ENCODE measurements around the gene PSG4.
"Not testable (repeated sequence)": the region's sequence is repeated elsewhere in the genome, so short reads cannot be mapped to it uniquely, and the experiment has no call there.

Gene PSG4

DNA sequence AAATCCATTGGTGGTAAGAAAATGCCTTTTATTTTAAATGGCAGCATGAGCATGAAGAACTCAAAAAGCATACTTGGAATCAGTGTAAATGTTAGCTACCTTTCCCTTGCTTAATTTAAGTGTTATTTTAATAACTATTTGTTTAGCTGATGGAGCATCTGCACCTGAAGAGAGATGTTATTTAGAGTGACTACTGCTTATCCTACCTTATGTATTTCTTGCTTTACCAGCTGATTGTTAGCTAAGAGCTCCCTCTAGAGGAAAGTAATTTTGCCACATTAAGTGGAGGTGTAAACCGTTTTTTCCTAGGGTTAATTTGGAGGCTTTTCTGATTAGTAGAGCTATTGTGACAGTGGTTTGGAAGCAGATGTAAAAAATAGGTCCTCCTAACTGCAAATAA is 21.5 kb upstream of the PSG4 start:
- H3K9me3 ChIP-seq (ENCODE audit: control insufficient read depth, low read length), result peaks cover 16% of the 10 kb centered on the region
- not testable (repeated sequence) for H3K27ac ChIP-seq (ENCODE audit: low read depth, low read length, severe bottlenecking); H3K4me3 ChIP-seq (ENCODE audit: extremely low read depth, insufficient read depth, low read length, poor library complexity, severe bottlenecking); H3K36me3 ChIP-seq (ENCODE audit: control insufficient read depth, insufficient read depth, low read length); H3K4me1 ChIP-seq (ENCODE audit: control insufficient read depth, insufficient read depth, low read length, poor library complexity, severe bottlenecking)
- WGBS, 2 experiments (ENCODE audit: insufficient coverage in 2 of 2), result no CpG with 5 or more reads among the region's 1 CpG

DNA sequence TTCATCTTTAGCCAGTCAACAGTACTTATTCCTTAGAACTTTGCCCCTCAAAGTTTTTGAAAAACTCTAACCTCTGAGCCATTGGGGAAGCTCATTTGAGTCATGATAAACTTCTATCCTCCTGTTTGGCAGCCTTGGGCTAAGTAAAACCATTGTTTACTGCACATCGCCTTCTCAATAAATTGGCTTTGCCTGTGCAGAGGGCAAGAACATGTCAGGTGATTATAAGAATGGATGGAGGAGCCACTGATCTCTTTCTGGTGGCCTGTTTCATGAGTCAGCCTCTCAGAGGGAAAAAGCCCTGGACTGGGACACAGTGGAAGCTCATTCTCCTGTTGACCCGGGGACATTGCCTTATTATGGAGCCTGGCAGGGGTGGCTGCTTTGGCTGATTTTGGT is 19.4 kb upstream of the PSG4 start:
- H3K4me1 ChIP-seq (ENCODE audit: control insufficient read depth, insufficient read depth, low read length, poor library complexity, severe bottlenecking), result no peaks in the 10 kb centered on the region
- no peaks in the 10 kb centered on the region for H3K36me3 ChIP-seq (ENCODE audit: control insufficient read depth, insufficient read depth, low read length)
- H3K27ac ChIP-seq (ENCODE audit: low read depth, low read length, severe bottlenecking), result no peak overlapping the region
- 75 to 80% methylated on average over 1 to 2 of the region's 2 CpGs for WGBS, 2 experiments (ENCODE audit: insufficient coverage in 2 of 2)
- H3K9me3 ChIP-seq (ENCODE audit: control insufficient read depth, low read length), result peaks cover 13% of the 10 kb centered on the region
- no peak overlapping the region for H3K4me3 ChIP-seq (ENCODE audit: extremely low read depth, insufficient read depth, low read length, poor library complexity, severe bottlenecking)

DNA sequence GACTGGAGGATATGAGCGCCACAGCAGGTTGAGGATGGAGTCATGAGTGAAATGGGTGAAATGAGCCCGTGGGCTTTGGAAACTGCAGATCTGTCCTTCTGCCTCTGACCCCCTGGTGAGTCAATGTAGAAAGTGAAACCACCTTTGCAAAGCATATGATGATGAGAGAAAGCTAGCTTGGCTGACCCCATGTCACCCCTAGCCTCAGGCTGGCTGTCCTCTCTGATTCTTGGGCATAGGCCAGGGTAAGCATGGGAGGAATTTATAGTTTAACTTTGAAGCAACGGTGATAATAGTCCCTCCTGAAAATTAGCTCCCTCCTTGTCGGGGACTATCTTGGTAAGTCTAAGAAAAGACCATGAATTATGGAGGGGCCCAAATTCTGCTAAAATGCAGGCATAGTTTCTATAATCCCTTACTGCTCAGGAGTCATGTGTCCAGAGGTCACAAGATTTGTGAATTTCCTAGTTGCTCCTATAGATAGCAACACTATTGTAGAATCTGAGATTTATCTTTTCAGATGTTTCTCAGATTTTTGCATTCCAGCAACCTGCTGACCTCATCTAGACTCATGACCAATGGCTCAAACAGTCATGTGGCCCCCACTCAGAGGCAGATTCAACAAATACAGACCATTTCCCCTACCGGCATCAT is 18.9 kb upstream of the PSG4 start:
- H3K4me1 ChIP-seq (ENCODE audit: control insufficient read depth, insufficient read depth, low read length, poor library complexity, severe bottlenecking); H3K4me3 ChIP-seq (ENCODE audit: extremely low read depth, insufficient read depth, low read length, poor library complexity, severe bottlenecking); H3K27ac ChIP-seq (ENCODE audit: low read depth, low read length, severe bottlenecking); H3K36me3 ChIP-seq (ENCODE audit: control insufficient read depth, insufficient read depth, low read length): not testable (repeated sequence)
- WGBS, 2 experiments (ENCODE audit: insufficient coverage in 2 of 2), result 65 to 85% methylated on average over 4 of the region's 5 CpGs
- H3K9me3 ChIP-seq (ENCODE audit: control insufficient read depth, low read length), result peaks cover 10% of the 10 kb centered on the region

DNA sequence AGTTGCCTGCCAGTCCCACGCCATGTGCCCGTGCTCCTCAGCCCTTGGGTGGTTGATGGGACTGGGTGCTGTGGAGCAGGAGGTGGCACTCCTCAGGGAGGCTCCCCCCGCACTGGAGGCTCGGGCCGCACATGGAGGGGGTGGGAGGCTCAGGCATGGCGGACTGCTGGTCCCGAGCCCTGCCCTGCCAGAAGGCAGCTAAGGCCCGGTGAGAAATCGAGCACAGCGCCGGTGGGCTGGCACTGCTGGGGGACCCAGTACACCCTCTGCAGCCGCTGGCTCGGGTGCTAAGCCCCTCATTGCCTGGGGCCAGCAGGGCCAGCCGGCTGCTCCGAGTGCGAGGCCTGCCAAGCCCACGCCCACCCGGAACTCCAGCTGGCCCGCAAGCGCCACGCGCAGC is 16.5 kb upstream of the PSG4 start:
- not testable (repeated sequence) for H3K36me3 ChIP-seq (ENCODE audit: control insufficient read depth, insufficient read depth, low read length); H3K9me3 ChIP-seq (ENCODE audit: control insufficient read depth, low read length); H3K4me3 ChIP-seq (ENCODE audit: extremely low read depth, insufficient read depth, low read length, poor library complexity, severe bottlenecking); H3K27ac ChIP-seq (ENCODE audit: low read depth, low read length, severe bottlenecking); H3K4me1 ChIP-seq (ENCODE audit: control insufficient read depth, insufficient read depth, low read length, poor library complexity, severe bottlenecking)
- 91% methylated on average over 4 to 8 of the region's 22 CpGs for WGBS, 2 experiments (ENCODE audit: insufficient coverage in 2 of 2)

DNA sequence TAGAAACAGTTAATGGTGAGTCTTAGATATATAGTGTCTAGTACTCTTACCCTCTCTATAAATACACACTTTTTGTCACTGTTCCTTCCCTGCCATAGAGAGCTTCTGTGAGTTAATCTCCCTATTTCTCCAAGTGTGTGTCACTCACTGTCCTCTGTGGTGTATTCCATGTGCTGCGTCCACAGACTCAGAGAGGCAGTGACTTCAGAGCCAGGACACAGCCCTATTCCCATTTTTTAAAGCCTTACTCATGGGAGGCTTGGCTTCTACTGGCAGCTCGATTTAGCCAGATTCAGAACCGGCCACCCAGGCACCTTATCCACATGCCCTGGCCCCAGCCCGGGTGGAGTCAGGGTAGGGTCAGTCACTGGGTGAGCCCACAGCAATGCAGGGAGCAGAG is 13.7 kb upstream of the PSG4 start:
- H3K36me3 ChIP-seq (ENCODE audit: control insufficient read depth, insufficient read depth, low read length); H3K4me1 ChIP-seq (ENCODE audit: control insufficient read depth, insufficient read depth, low read length, poor library complexity, severe bottlenecking); H3K4me3 ChIP-seq (ENCODE audit: extremely low read depth, insufficient read depth, low read length, poor library complexity, severe bottlenecking); H3K27ac ChIP-seq (ENCODE audit: low read depth, low read length, severe bottlenecking); H3K9me3 ChIP-seq (ENCODE audit: control insufficient read depth, low read length): not testable (repeated sequence)
- 83% methylated on average over 1 of the region's 4 CpGs for WGBS, 2 experiments (ENCODE audit: insufficient coverage in 2 of 2)

DNA sequence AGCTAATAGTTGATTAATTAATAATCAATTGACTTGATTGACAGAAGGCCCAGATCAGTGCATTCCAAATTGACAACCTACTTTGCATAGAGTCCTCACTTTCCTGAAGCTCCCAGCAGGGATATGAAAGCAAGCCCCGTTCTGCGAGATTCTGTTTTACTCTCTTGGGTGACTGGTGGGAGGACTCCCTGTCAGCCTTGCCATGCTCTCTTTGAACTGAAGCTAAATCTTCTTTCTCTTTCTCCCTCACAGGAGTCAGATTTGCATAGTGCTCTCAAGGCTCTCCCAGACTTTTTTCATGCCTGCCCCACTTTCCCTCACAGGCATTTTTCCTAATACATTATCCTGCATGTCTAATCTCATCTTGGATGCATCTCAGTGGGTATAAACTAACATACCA is 10.4 kb upstream of the PSG4 start:
- not testable (repeated sequence) for H3K4me1 ChIP-seq (ENCODE audit: control insufficient read depth, insufficient read depth, low read length, poor library complexity, severe bottlenecking); H3K4me3 ChIP-seq (ENCODE audit: extremely low read depth, insufficient read depth, low read length, poor library complexity, severe bottlenecking); H3K27ac ChIP-seq (ENCODE audit: low read depth, low read length, severe bottlenecking); H3K36me3 ChIP-seq (ENCODE audit: control insufficient read depth, insufficient read depth, low read length); H3K9me3 ChIP-seq (ENCODE audit: control insufficient read depth, low read length)
- 43 to 60% methylated on average over 2 of the region's 2 CpGs for whole genome bisulfite sequencing, 2 experiments (ENCODE audit: insufficient coverage in 2 of 2)

DNA sequence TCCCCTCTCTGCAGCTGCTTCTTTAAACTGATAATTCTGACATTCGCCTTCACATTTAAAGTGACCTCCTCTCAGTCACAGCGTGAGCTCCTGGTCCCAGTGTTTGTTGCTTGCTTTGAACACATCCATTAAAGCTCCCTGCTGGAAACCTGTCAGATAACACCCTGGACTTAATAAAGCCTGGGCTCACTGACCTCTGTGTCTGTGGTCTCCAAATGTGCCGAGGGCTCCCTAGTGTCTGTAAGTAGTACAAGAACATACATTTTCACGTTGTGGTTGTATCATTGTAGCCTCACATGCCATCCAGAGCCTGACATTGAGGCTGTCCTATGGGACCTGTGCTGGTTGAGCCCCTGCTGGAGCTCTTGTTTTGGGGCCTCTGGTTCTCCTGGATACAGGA is 2.6 kb upstream of the PSG4 start:
- H3K36me3 ChIP-seq (ENCODE audit: control insufficient read depth, insufficient read depth, low read length), result no peaks in the 10 kb centered on the region
- H3K27ac ChIP-seq (ENCODE audit: low read depth, low read length, severe bottlenecking), result no peak overlapping the region
- H3K9me3 ChIP-seq (ENCODE audit: control insufficient read depth, low read length), result no peaks in the 10 kb centered on the region
- WGBS, 2 experiments (ENCODE audit: insufficient coverage in 2 of 2), result 56 to 77% methylated on average over 4 of the region's 4 CpGs
- H3K4me3 ChIP-seq (ENCODE audit: extremely low read depth, insufficient read depth, low read length, poor library complexity, severe bottlenecking), result no peak overlapping the region
- H3K4me1 ChIP-seq (ENCODE audit: control insufficient read depth, insufficient read depth, low read length, poor library complexity, severe bottlenecking), result no peaks in the 10 kb centered on the region

DNA sequence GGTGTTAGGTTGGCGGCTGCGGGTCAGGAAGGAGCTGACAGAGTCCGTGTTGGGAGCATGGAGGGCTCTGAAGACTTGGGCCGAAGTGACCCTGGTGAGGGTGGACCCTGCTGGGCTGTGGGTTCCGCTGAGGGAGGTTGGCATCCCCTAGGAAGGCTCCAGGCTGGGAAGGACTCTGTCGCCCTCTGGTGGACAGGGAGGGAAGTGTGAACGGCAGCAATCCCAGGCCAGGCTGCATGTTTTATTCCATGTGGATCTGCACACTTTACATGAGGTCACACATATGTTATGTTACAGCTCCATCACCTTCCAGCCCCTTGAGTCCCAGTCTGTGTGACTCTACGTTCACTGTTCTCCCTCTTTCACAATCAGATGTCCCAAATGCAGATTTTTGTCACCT is 1.7 kb upstream of the PSG4 start:
- H3K36me3 ChIP-seq (ENCODE audit: control insufficient read depth, insufficient read depth, low read length); H3K9me3 ChIP-seq (ENCODE audit: control insufficient read depth, low read length); H3K4me3 ChIP-seq (ENCODE audit: extremely low read depth, insufficient read depth, low read length, poor library complexity, severe bottlenecking); H3K27ac ChIP-seq (ENCODE audit: low read depth, low read length, severe bottlenecking); H3K4me1 ChIP-seq (ENCODE audit: control insufficient read depth, insufficient read depth, low read length, poor library complexity, severe bottlenecking): not testable (repeated sequence)
- 40 to 77% methylated on average over 2 to 5 of the region's 8 CpGs for whole genome bisulfite sequencing, 2 experiments (ENCODE audit: insufficient coverage in 2 of 2)

DNA sequence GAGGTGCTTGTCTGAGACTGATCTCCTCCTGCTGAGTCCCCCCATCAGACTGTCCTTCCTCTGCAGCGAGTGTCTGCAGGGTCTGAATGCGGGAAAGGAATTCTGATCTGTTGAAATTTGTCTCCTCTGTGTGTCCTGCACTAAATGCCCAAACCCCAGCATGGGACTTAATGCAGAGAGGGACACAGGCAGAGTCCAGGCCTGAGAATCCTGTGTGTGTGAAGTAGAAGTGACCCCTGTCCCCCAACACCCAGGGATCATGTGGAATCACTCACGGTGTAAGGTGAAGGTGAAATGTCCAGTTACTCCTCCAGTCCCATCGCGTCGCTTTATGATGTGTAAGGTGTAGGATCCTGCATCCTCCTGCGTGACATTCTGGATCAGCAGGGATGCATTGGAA is 1.8 kb downstream of the PSG4 start:
- not testable (repeated sequence) for H3K4me1 ChIP-seq (ENCODE audit: control insufficient read depth, insufficient read depth, low read length, poor library complexity, severe bottlenecking); H3K9me3 ChIP-seq (ENCODE audit: control insufficient read depth, low read length); H3K36me3 ChIP-seq (ENCODE audit: control insufficient read depth, insufficient read depth, low read length); H3K4me3 ChIP-seq (ENCODE audit: extremely low read depth, insufficient read depth, low read length, poor library complexity, severe bottlenecking); H3K27ac ChIP-seq (ENCODE audit: low read depth, low read length, severe bottlenecking)
- WGBS, 2 experiments (ENCODE audit: insufficient coverage in 2 of 2), result 100% methylated on average over 1 of the region's 7 CpGs; no CpG with 5 or more reads in 1 of the 2 experiments

DNA sequence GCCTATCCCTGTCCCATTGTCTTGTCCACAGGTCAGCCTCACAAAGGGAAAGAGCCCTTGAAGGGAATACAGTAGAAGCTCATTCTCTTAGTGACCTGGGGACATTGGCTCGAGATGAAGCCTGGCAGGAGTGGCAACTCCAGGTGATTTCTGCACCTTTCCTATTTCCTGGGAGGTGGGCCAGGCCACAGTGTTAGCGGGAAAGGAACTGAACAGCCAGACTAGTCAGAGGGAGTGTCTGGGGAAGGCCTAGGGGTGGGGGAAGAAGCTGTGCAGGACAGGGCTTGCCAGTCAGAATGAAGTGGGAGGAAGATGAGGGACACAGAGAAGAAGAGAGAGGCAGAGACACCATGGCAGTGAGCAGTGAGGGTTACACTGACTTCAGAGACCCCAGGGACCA is 3.5 kb downstream of the PSG4 start:
- H3K4me3 ChIP-seq (ENCODE audit: extremely low read depth, insufficient read depth, low read length, poor library complexity, severe bottlenecking); H3K4me1 ChIP-seq (ENCODE audit: control insufficient read depth, insufficient read depth, low read length, poor library complexity, severe bottlenecking); H3K9me3 ChIP-seq (ENCODE audit: control insufficient read depth, low read length); H3K36me3 ChIP-seq (ENCODE audit: control insufficient read depth, insufficient read depth, low read length): not testable (repeated sequence)
- WGBS, 2 experiments (ENCODE audit: insufficient coverage in 2 of 2), result 78% methylated on average over 1 of the region's 2 CpGs; no CpG with 5 or more reads in 1 of the 2 experiments
- H3K27ac ChIP-seq (ENCODE audit: low read depth, low read length, severe bottlenecking), result peak overlapping the region; percentile 95

DNA sequence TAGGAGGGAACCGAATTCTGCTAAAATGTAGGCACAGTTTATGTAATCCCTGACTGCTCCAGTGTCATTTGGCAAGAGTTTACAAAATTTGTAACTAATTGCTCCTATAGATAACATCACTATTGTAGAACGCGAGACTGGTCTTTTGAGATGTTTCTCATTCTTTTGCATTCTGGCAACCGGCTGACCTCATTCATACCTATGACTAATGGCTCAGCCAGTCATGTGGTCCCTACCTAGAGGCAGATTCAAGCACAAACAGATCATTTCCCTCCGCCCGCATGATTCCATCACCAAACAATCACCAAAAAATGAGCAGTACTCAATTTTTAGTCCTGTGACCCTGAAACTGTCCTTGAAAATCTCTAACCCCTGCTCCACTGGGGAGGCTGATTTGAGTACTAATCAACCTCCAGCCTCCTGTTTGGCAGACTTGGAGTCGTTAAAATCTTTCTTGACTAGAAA is 4.1 kb downstream of the PSG4 start:
- not testable (repeated sequence) for H3K4me3 ChIP-seq (ENCODE audit: extremely low read depth, insufficient read depth, low read length, poor library complexity, severe bottlenecking)
- H3K27ac ChIP-seq (ENCODE audit: low read depth, low read length, severe bottlenecking), result peak overlapping the region; percentile 95
- 83 to 100% methylated on average over 1 to 4 of the region's 7 CpGs for WGBS, 2 experiments (ENCODE audit: insufficient coverage in 2 of 2)

More for the DNA sequence above, 4.1 kb downstream of the PSG4 start:
- not testable (repeated sequence) for H3K36me3 ChIP-seq (ENCODE audit: control insufficient read depth, insufficient read depth, low read length); H3K9me3 ChIP-seq (ENCODE audit: control insufficient read depth, low read length); H3K4me1 ChIP-seq (ENCODE audit: control insufficient read depth, insufficient read depth, low read length, poor library complexity, severe bottlenecking)
